Kasumi-1 (cell line): ENCODE results near the gene ATXN3.

Experiments
- DNase-seq, 2 experiments: peaks; one replicate each; lab custom pipeline; 2025; lab: John Stamatoyannopoulos, UW

Gene ATXN3

GRCh38 chr14:92106143-92106926, at the start of gene ATXN3:
Gene ATXN3, minus strand, starts transcription at chr14:92106582. Its CDS starts 30 bp downstream, at chr14:92106552.
- DNase-seq, result peak; percentile 98 to 99

GRCh38 chr14:92154283-92154942, 48.0 kb upstream of the ATXN3 start:
- no peak for DNase-seq

- DNase-seq, result no peak
Measured at GRCh38 chr14:92153581-92153980, 47.2 kb upstream of the ATXN3 start.

GRCh38 chr14:92144708-92145107, 38.3 kb upstream of the ATXN3 start:
- DNase-seq, result no peak

DNA sequence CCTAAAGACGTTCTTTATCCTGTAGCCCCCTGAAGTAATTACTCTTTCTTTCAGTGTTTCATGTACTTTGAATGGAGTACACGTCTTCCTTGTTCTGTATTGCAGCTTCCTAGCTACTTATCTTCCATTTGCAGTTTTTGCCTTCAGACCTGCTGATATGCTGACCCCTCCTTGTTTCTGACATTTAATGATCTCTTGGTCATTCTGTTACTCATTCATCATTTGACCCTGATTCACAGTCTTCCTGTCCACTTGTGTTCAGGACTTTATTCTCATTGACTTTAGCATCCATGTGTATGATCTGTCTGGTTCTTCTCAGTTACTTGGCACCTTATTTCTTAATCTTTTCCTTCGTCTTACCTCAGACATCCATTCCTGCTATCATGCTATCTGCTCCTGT, 37.6 kb upstream of the ATXN3 start:
- no peak for DNase-seq

GRCh38 chr14:92143309-92143708, 36.9 kb upstream of the ATXN3 start:
- DNase-seq, result no peak

DNA sequence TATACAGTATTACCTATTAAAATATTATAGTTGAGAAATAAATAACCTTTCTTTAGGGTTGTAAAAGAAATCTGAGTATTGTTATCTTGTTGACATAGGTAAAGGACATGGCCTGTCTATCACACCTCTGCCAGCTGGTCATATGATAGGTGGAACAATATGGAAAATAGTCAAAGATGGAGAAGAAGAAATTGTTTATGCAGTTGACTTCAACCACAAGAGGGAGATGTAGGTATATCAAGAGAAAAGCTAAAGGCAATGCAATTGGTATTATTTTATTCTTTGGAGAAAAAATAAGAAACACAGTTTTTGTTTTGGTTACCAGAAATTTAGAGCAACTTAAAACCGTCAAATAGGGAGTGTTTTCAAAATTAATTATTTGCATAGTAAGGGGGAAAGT, 28.9 kb upstream of the ATXN3 start:
- DNase-seq, result peak; percentile 40 to 72

DNA sequence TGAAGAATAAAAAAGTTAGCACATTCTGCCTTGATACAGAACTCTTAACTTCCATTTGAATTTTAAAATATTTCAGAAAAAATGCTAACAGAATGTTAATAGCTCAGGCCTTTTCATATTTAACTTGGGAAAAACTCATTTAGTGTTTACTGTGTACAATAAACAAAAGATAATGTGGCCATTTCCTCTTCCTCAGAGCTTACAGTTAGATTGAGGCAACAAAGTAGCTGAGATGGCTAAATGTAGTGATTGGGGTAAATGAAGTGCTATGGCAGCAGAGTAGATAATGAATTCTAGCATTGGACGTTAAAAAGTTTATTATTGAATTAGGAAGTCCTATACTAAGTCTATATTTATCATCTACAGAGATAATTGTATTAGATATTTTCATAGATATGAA, 28.1 kb upstream of the ATXN3 start:
- no peak for DNase-seq

DNA sequence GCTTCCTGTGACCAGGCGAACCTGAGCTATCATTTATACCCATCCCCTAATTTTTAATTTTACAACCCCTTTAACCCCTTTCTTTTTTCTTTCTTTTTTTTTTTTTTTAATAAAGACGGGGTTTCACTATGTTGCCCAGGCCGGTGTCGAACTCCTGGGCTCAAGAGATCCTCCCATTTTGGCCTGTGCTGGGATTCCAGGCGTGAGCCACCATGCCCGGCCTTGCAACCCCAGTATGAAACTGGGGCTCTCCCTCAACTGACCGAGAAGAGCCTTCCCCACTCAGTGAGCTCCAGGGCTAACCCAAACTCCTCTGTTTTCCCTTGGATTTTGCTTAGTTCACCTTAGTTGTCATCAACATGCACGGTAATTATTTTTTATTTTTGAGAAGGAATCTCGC, 16.4 kb upstream of the ATXN3 start:
- DNase-seq, result no peak

DNA sequence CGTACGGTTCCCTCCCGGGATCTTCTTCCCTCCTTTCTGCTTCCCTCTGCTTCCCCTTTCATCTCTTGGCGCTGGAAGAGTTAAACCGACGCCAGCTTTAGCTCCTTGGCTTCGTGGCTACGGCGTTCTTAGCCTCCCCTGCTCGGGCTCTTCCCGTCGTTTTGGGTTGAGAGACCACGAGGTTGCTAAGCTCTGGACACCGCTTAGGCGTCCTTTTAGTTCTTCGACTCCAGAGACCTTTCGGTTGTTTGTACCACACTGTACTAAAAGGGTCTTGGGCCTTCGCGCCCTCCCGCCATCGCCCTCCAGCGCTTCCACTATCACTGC, 15.9 kb upstream of the ATXN3 start:
- DNase-seq, result peak; percentile 61 to 65

DNA sequence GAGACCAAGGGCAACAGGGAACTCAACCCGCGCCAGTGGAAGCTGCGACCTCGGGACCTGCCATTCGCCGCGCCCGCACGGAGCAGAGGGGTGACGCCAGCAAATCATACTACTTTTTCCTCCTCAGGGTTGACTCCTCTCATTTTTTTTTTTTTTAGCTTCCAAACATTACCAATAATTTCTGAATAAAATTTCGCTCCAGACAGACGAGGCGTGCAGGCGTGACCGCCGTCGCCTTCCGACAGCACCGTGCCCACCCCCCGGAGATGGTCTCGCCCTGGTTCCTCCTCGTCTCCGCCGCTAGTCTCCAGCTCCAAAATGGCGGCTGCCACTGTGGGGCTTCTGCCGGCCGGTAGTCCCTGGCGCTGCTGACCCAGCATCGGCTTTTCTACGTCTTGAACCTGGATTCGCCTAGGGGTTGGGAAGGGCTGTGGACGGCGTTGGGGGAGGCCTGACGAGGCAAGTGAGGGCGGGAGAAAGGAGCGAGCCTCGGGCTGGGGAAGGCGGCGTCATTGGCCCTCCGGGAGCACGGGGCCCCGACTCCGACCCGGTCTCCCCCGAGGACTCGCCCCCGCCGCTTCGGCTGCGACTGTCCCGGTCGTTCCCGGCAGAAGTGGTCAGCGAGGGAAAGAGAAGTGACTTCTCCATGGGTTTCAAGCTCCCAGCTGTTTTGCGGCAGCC, 15.4 kb upstream of the ATXN3 start, which contains the start of the genes CPSF2 and NDUFB1:
TSS of gene CPSF2 (plus strand) at position 300 of the 681 bp plus-strand sequence. CDS start 9,016 bp downstream, outside the sequence.
TSS of gene NDUFB1 (minus strand) at position 37 of the 681 bp plus-strand sequence. CDS start 4,069 bp downstream, outside the sequence.
- peak; percentile 83 to 86 for DNase-seq

DNA sequence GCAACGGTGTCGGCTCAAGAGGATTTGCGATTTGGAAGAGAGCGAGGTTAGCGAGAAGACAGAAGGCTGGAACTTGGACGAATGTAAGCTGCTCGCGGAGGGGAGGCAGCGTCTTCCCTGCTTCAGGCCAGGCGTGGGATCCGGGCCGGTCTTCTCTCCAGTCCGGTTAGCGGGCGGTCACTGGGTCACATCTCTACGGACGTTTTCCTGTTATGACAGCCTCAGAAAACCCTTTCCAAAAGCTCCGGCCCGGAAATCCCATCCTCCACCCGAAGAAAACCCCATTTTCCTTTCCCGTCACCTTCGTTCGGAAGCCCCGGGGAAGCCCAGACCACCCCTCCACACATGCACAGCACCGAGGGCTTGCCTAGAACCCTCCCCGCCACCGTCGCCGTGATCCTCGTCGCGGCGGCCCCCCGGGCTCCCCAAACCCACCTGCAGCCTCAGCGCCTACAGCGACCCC, 14.9 kb upstream of the ATXN3 start:
- no peak for DNase-seq

DNA sequence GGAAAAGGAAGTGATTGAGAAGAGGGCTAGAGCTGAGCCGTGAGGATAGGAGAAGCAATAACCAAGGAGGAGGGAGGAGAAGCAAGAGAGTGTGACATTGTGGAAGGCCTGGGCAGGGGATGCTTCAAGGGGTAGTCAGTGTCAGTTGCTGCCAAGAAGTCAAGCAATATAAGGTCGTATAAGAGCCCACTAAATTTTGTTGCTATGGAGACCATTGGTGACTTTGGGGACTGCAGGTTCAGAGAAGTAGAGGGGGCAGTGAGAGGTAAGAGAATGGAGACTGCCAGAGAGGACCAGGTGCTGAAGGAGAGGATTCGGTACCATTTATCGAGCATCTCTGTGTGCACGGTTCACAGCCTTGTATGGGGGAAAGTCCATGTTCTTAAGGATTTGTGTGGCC, 3.1 kb upstream of the ATXN3 start:
- DNase-seq, result no peak

- DNase-seq, result no peak
Measured at GRCh38 chr14:92108345-92109254, 2.2 kb upstream of the ATXN3 start.

DNA sequence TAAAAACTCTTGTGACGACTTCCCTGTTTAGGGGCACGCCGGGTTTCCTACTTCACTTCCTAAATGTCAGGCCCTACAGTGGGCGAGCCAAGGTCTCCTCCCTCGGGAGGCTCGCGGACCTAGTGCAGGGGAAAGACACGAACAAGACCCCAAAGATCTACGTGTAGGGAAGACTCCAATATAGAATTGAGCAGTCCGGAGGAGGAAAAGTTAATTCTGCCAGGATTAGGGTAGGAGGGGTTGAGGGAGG, 564 bp downstream of the ATXN3 start:
- peak; percentile 78 to 82 for DNase-seq

DNA sequence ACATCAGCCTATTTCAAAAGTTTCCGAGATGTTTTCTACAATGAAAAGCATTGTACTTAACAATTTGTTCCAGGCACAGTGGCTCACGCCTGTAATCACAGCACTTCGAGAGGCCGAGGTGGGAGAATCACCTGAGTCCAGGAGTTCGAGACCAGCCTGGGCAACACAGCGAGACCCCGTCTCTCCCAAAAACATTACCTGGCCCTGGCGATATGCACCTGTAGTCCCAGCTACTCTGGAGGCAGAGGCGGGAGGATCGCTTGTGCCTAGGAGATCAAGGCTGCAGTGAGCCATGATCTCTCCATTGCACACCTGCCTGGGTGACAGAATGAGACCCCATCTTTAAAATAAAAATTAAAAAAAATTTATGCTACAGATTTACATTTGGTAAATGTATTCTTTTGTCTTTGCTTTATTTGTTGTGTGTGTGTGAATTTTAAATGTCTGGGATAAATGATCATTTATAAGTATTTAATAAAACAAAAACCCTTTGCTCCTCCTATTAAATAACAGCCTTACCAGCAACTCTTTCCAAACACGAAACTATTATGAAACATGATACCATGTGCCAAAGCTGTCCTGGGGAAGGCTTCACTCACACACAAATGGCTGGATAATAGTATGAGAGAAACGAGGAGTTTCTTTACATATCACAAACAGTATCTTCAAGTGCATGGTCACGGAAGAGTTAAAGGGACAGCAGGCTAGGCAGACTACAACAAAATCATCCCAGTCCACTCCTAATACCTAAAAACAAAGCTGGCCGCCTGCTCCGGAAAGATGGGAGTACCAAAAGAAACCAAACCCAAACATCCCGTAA, 1.1 kb downstream of the ATXN3 start:
- no peak for DNase-seq

DNA sequence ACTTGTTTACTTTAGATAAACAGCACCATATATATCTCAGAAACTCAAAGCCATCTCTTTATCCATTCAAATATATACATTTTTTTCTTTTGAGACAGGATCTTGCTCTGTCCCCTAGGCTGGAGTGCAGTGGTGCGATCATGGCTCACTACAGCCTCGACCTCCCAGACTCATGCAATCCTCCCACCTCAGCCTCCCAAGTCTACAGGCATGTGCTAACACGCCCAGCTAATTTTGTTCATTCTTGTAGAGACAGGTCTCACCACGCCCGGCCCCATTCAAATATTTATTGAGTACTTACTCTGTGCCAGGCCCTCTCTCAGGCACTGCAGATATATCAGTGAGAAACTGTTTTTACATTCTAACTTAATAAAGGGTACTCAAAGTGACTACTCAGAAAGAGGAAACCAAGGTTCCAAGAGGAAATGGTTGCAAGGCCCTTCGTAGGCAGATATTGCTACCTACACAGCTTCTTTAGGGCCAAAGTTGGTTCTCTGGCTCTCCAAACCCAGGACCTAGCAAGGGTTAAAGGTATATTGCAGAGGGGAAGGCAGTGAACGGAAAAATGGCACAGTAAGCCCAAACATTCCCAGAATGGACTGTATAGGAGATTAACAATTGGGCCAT, 2.9 kb downstream of the ATXN3 start:
- no peak for DNase-seq

GRCh38 chr14:92099802-92100201, 6.6 kb downstream of the ATXN3 start:
- no peak for DNase-seq

GRCh38 chr14:92093320-92093719, 13.1 kb downstream of the ATXN3 start:
- DNase-seq, result peak in 1 of 2 experiments; percentile 3

- DNase-seq, result no peak
Measured at GRCh38 chr14:92088494-92088893, 17.9 kb downstream of the ATXN3 start.

DNA sequence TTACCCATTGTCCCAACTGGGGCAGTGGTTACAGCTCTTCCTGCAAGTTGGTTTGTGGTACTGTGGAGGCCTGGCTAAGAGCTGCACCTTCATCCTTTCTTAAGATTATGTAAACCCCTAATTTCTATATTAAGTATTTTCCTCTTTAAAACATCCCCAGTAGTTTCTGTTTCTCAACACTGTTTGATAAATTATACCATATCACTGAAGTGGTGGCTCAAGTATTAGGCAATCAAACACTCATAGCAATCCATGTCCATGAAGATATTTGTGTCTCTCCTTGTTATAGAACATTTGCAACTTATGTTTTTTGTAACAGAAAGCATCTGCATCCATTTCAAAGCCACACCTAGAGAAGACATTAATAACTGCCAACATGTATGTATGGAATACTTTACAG, 31.8 kb downstream of the ATXN3 start:
- no peak for DNase-seq
